ENCODE results near the gene MAP3K14. TPM values are rescaled to one million over a fixed set of nuclear protein-coding genes. Genes with fewer than 3 reads are reported as not detected.

MAP3K14 gene
- total and polyA plus RNA-seq, 11 donors = 9.0 to 21.9 (median 11.4) TPM

- H3K4me3 ChIP-seq = no peak overlapping the region
- DNase-seq (no peak), ATAC-seq (no peak)
- intact Hi-C loops (cut with DNase I) = no loop called here
- WGBS, 4 donors = 91 to 96% (median 92%) methylated on average over 8 of the region's 8 CpGs
- peak overlapping the region in 2 of 12 donors; percentile 57 to 75 for H3K27ac ChIP-seq
- no peaks in the 10 kb centered on the region for H3K9me3 ChIP-seq
- H3K27me3 ChIP-seq = no peaks in the 10 kb centered on the region
- H3K4me1 ChIP-seq = peaks cover 0 to 38% (median 25%) of the 10 kb centered on the region in 12 donors
- H3K36me3 ChIP-seq = no peaks in the 10 kb centered on the region
- no peak for TF ChIP-seq CTCF (IDR thresholded peaks at IDR 0.05)
- TF ChIP-seq POLR2A (IDR thresholded peaks at IDR 0.05) = no peak
Measured at GRCh38 chr17:45339646-45340605, 23.1 kb upstream of the MAP3K14 start.

- Histone ChIP-seq H3K4me3 (no peak overlapping the region), H3K4me1 (peaks cover 0 to 37% (median 25%) of the 10 kb centered on the region in 12 donors), H3K9me3 (no peaks in the 10 kb centered on the region), H3K36me3 (no peaks in the 10 kb centered on the region), H3K27ac (peak overlapping the region in 9 of 12 donors; percentile 57 to 80 (median 71)), H3K27me3 (no peaks in the 10 kb centered on the region)
- WGBS, 4 donors = 88 to 92% (median 90%) methylated on average over 8 of the region's 8 CpGs
- ATAC-seq (no peak), DNase-seq (no peak)
- TF ChIP-seq CTCF (IDR thresholded peaks at IDR 0.05) (no peak), POLR2A (IDR thresholded peaks at IDR 0.05) (no peak)
- intact Hi-C loops (cut with DNase I) = no loop called here
Measured at GRCh38 chr17:45338996-45339535, 22.2 kb upstream of the MAP3K14 start.

- intact Hi-C loops (cut with DNase I) = no loop called here
- 61 to 78% (median 74%) methylated on average over 13 to 15 of the region's 15 CpGs for WGBS, 4 donors
- peak overlapping the region; percentile 50 to 80 (median 70) for H3K27ac ChIP-seq
Measured at GRCh38 chr17:45338023-45338781, 21.4 kb upstream of the MAP3K14 start.

More at GRCh38 chr17:45338023-45338781, 21.4 kb upstream of the MAP3K14 start:
- H3K4me1 ChIP-seq = peaks cover 0 to 41% (median 26%) of the 10 kb centered on the region in 12 donors
- no peak overlapping the region for H3K4me3 ChIP-seq
- no peaks in the 10 kb centered on the region for H3K36me3 ChIP-seq
- no peaks in the 10 kb centered on the region for H3K27me3 ChIP-seq
- TF ChIP-seq CTCF (IDR thresholded peaks at IDR 0.05) = no peak
- no peak for TF ChIP-seq POLR2A (IDR thresholded peaks at IDR 0.05)
- DNase-seq = peak in 4 of 5 donors; percentile 46 to 57 (median 49)
- ATAC-seq = peak; percentile 44 to 65 (median 56)
- H3K9me3 ChIP-seq = no peaks in the 10 kb centered on the region
